Karpas-422 (cell line): Measurements from ENCODE around the gene SLC35A4. TPM values are rescaled to one million over a fixed set of nuclear protein-coding genes. Genes with fewer than 3 reads are reported as not detected.
"Not testable (repeated sequence)": the region's sequence is repeated elsewhere in the genome, so short reads cannot be mapped to it uniquely, and the experiment has no call there.

Experiments
- DNase-seq: peaks from one replicate; pipeline ENCODE4 v3.0.0-alpha.2; 2015
- H2AFZ ChIP-seq: fragments of 200-600 bp; sonication (generic); 2 replicates; pipeline ENCODE4 v1.6.1; 2014; ENCODE audit warnings: antibody characterized with exemption, low read length, mixed read lengths
- H3K27ac ChIP-seq: fragments of 200-600 bp; sonication (generic); 2 replicates; pipeline ENCODE4 v1.5.1; 2014; ENCODE audit warnings: mild to moderate bottlenecking, low read length, moderate library complexity
- H3K27me3 ChIP-seq: fragments of 200-600 bp; sonication (generic); 2 replicates; pipeline ENCODE4 v1.6.1; 2014; ENCODE audit warnings: low read length, mixed read lengths
- H3K36me3 ChIP-seq: fragments of 200-600 bp; sonication (generic); 2 replicates; pipeline ENCODE4 v1.6.1; 2014; ENCODE audit warnings: low read length, mixed read lengths; ENCODE audit not compliant: insufficient read depth
- H3K4me1 ChIP-seq: fragments of 200-600 bp; sonication (generic); 2 replicates; pipeline ENCODE4 v1.6.1; 2014; ENCODE audit warnings: mild to moderate bottlenecking, low read length, mixed read lengths
- H3K4me2 ChIP-seq: fragments of 200-600 bp; sonication (generic); 2 replicates; pipeline ENCODE4 v1.6.1; 2014; ENCODE audit warnings: low read length, low read depth, mild to moderate bottlenecking; ENCODE audit not compliant: poor library complexity, severe bottlenecking
- H3K4me3 ChIP-seq: fragments of 200-600 bp; sonication (generic); 2 replicates; pipeline ENCODE4 v1.5.1; 2014; ENCODE audit warnings: mild to moderate bottlenecking, antibody characterized with exemption, low read length, mixed read lengths
- H3K79me2 ChIP-seq: fragments of 200-600 bp; sonication (generic); 2 replicates; pipeline ENCODE4 v1.6.1; 2014; ENCODE audit warnings: mild to moderate bottlenecking, low read length, mixed read lengths
- H3K9ac ChIP-seq: fragments of 200-600 bp; sonication (generic); 2 replicates; pipeline ENCODE4 v1.6.0; 2014; ENCODE audit warnings: low read length
- H3K9me2 ChIP-seq: fragments of 200-600 bp; sonication (generic), shearing (Covaris generic); replicated peaks from 2 replicates; pipeline ENCODE4 v1.6.0; 2014; ENCODE audit warnings: mild to moderate bottlenecking, low read length, moderate library complexity; ENCODE audit not compliant: insufficient read depth
- H3K9me3 ChIP-seq: fragments of 300-700, 200-600 bp; sonication (generic); 2 replicates; pipeline ENCODE4 v1.6.1; 2014; ENCODE audit warnings: low read length, mixed read lengths
- H4K20me1 ChIP-seq: fragments of 200-600 bp; sonication (generic); 2 replicates; pipeline ENCODE4 v1.6.1; 2014; ENCODE audit warnings: mild to moderate bottlenecking, antibody characterized with exemption, low read length, low read depth; ENCODE audit not compliant: insufficient read depth
- total RNA-seq: library from RNA; depleted of rRNA; stranded (reverse); fragments of >200 nt; shearing (Covaris generic); gene quantifications from 2 replicates; pipeline ENCODE4 v1.2.3, GENCODE V29; 2014; ENCODE audit warnings: low replicate concordance

The SLC35A4 gene
- total RNA-seq, 1 experiment from 2014 or later = 33.5 TPM

- H3K36me3 ChIP-seq = no peaks in the 10 kb centered on the region
- no peaks in the 10 kb centered on the region for H3K79me2 ChIP-seq
- DNase-seq = no peak
Observed at GRCh38 chr5:140587495-140587894, 22.9 kb downstream of the SLC35A4 start.

GRCh38 chr5:140588311-140589070, 23.9 kb downstream of the SLC35A4 start:
- Histone ChIP-seq H2AFZ (no peak overlapping the region), H3K27me3 (no peaks in the 10 kb centered on the region), H3K9me2 (no peaks in the 10 kb centered on the region), H3K4me2 (no peak overlapping the region), H3K9ac (no peak overlapping the region), H3K79me2 (no peaks in the 10 kb centered on the region), H3K9me3 (no peaks in the 10 kb centered on the region), H3K36me3 (no peaks in the 10 kb centered on the region), H3K27ac (no peak overlapping the region), H4K20me1 (no peaks in the 10 kb centered on the region), H3K4me3 (no peak overlapping the region), H3K4me1 (no peaks in the 10 kb centered on the region)
- DNase-seq = no peak

More at GRCh38 chr5:140587495-140587894, 22.9 kb downstream of the SLC35A4 start:
- H3K27ac ChIP-seq = no peak overlapping the region
- H3K4me3 ChIP-seq = no peak overlapping the region
- H3K4me2 ChIP-seq = no peak overlapping the region
- H3K9me3 ChIP-seq = no peaks in the 10 kb centered on the region
- H2AFZ ChIP-seq = no peak overlapping the region
- H3K9ac ChIP-seq = no peak overlapping the region
- no peaks in the 10 kb centered on the region for H3K9me2 ChIP-seq
- no peaks in the 10 kb centered on the region for H4K20me1 ChIP-seq
- H3K27me3 ChIP-seq = no peaks in the 10 kb centered on the region
- no peaks in the 10 kb centered on the region for H3K4me1 ChIP-seq

- no peak overlapping the region for H2AFZ ChIP-seq
- DNase-seq = no peak
- no peaks in the 10 kb centered on the region for H3K36me3 ChIP-seq
- H3K9ac ChIP-seq = no peak overlapping the region
- H3K27ac ChIP-seq = no peak overlapping the region
- no peaks in the 10 kb centered on the region for H3K9me3 ChIP-seq
- no peak overlapping the region for H3K4me2 ChIP-seq
- H3K4me3 ChIP-seq = no peak overlapping the region
- no peaks in the 10 kb centered on the region for H3K9me2 ChIP-seq
- no peaks in the 10 kb centered on the region for H3K79me2 ChIP-seq
- no peaks in the 10 kb centered on the region for H4K20me1 ChIP-seq
- H3K4me1 ChIP-seq = no peaks in the 10 kb centered on the region
- no peaks in the 10 kb centered on the region for H3K27me3 ChIP-seq
Observed at GRCh38 chr5:140590861-140591260, 26.2 kb downstream of the SLC35A4 start.

GRCh38 chr5:140591747-140592372, 27.2 kb downstream of the SLC35A4 start:
- no peak overlapping the region for H3K4me3 ChIP-seq
- H3K79me2 ChIP-seq = no peaks in the 10 kb centered on the region
- no peak overlapping the region for H3K4me2 ChIP-seq
- no peaks in the 10 kb centered on the region for H3K9me2 ChIP-seq
- no peak overlapping the region for H3K9ac ChIP-seq
- H4K20me1 ChIP-seq = no peaks in the 10 kb centered on the region
- H2AFZ ChIP-seq = no peak overlapping the region
- no peaks in the 10 kb centered on the region for H3K4me1 ChIP-seq
- H3K36me3 ChIP-seq = no peaks in the 10 kb centered on the region
- no peak for DNase-seq
- no peaks in the 10 kb centered on the region for H3K9me3 ChIP-seq
- H3K27ac ChIP-seq = no peak overlapping the region
- H3K27me3 ChIP-seq = no peaks in the 10 kb centered on the region

GRCh38 chr5:140593070-140593469, 28.4 kb downstream of the SLC35A4 start:
- not testable (repeated sequence) for H3K9me3 ChIP-seq, DNase-seq, H3K4me2 ChIP-seq, H3K79me2 ChIP-seq, H3K9ac ChIP-seq, H4K20me1 ChIP-seq, H3K27me3 ChIP-seq, H2AFZ ChIP-seq, H3K27ac ChIP-seq, H3K9me2 ChIP-seq, H3K4me3 ChIP-seq, H3K36me3 ChIP-seq, H3K4me1 ChIP-seq

GRCh38 chr5:140594169-140594568, 29.5 kb downstream of the SLC35A4 start:
- no peak for DNase-seq
- Histone ChIP-seq H4K20me1 (no peaks in the 10 kb centered on the region), H3K4me2 (no peak overlapping the region), H3K27me3 (no peaks in the 10 kb centered on the region), H3K27ac (no peak overlapping the region), H2AFZ (no peak overlapping the region), H3K36me3 (no peaks in the 10 kb centered on the region), H3K79me2 (no peaks in the 10 kb centered on the region), H3K9ac (no peak overlapping the region), H3K4me1 (no peaks in the 10 kb centered on the region), H3K9me3 (no peaks in the 10 kb centered on the region), H3K4me3 (no peak overlapping the region), H3K9me2 (no peaks in the 10 kb centered on the region)

GRCh38 chr5:140595538-140596300, 31.1 kb downstream of the SLC35A4 start:
- Histone ChIP-seq H3K4me2 (no peak overlapping the region), H3K9me3 (no peaks in the 10 kb centered on the region), H3K79me2 (no peaks in the 10 kb centered on the region), H3K4me1 (no peaks in the 10 kb centered on the region), H3K27ac (no peak overlapping the region), H2AFZ (no peak overlapping the region), H3K36me3 (no peaks in the 10 kb centered on the region), H3K9me2 (no peaks in the 10 kb centered on the region), H4K20me1 (no peaks in the 10 kb centered on the region), H3K4me3 (no peak overlapping the region), H3K9ac (no peak overlapping the region), H3K27me3 (no peaks in the 10 kb centered on the region)
- no peak for DNase-seq

GRCh38 chr5:140596321-140596741, 31.7 kb downstream of the SLC35A4 start:
- Histone ChIP-seq H3K4me1 (no peaks in the 10 kb centered on the region), H3K27ac (no peak overlapping the region), H3K79me2 (no peaks in the 10 kb centered on the region), H4K20me1 (no peaks in the 10 kb centered on the region), H3K9me2 (no peaks in the 10 kb centered on the region), H3K4me3 (no peak overlapping the region), H3K4me2 (no peak overlapping the region), H2AFZ (no peak overlapping the region), H3K36me3 (no peaks in the 10 kb centered on the region), H3K9me3 (no peaks in the 10 kb centered on the region), H3K9ac (no peak overlapping the region), H3K27me3 (no peaks in the 10 kb centered on the region)
- DNase-seq = no peak
